Measurements from ENCODE around the gene ADAMTSL1.

Gene ADAMTSL1

DNA sequence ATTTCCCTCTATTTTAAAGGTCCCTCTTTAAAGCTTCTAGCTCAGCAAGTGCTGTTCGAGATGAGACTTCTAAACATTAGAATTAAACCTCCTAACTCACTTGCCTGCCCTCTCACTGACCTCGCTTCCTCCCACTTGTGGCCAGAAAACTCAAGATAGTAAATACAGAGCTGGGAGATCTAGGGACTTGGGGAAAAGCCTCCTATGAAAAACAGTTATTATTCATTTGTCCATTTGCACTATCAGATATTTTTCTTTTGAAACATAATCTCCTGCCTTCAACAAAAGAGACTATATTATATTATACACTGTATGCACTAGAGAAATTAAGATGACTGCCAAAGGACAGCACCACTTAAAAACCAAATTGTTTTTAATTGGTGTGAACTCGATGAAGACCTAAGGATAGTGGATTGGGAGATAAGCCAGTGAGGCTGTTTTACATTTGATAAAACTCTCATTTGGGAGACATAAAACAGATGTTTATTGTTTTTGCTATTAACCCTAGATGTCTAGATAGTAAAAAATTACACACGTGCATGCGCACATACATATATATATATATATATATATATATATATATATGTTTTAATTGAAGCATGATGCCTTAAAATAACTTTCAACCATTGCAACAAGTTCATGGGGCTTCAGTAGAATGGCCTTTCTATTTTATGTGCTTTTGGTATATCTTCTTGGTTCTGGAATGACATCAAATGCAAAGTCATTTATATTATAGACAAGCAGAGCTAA is 229.4 kb downstream of the ADAMTSL1 start:
- no peak for DNase-seq

DNA sequence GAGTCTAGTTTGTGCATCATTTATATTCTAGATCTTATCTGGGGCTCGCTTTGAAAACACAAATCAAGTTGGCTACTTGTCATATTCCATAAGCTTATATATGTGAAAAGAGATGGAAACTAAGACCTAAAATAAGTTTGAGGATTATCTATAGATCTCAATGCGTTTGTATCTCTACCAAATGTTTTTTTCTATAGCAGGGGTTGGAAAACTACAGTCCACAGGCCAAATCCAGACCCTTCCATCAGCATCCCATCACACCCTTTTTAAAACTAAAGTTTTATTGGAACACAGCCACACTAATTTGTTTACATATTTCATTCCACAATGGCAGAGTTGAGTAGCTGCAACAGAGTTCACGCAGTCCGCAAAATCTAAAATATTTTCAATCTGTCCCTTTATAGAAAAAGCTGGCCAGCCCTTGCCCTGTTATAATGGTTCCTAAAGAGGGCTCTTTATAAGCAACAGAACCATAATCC is 230.0 kb downstream of the ADAMTSL1 start:
- no peak for DNase-seq

- no peak for DNase-seq
These were observed 231.9 kb downstream of the ADAMTSL1 start for GRCh38 chr9:18705796-18706392.

DNA sequence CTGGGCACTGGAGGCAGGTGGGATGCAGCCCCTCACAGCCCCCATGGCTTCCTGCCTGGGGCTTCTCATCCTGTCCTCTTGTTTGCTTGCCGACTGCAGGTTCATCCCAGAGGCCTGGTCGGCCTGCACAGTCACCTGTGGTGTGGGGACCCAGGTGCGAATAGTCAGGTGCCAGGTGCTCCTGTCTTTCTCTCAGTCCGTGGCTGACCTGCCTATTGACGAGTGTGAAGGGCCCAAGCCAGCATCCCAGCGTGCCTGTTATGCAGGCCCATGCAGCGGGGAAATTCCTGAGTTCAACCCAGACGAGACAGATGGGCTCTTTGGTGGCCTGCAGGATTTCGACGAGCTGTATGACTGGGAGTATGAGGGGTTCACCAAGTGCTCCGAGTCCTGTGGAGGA is 232.7 kb downstream of the ADAMTSL1 start:
- no peak for DNase-seq

DNA sequence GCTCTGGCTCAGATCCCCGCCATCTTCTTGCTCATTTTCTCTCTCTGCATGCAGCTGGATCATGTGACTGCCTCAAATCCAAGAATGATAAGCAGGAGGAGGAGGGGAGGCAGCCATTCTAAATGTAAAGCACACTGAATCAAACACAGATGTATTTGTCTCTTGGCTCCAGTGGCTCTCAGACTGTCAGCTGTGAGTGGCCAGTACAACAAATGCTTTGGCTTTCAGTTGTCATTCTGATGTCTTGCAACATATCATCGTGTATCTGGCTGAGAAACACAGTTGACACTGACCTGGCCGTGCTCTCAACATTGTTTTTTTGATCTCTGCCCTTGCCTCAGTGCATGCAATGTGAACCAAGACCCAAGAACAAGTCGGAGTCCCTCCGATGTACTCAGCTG is 233.1 kb downstream of the ADAMTSL1 start:
- peak in 2 of 14 donors; percentile 4 to 10 for DNase-seq

DNA sequence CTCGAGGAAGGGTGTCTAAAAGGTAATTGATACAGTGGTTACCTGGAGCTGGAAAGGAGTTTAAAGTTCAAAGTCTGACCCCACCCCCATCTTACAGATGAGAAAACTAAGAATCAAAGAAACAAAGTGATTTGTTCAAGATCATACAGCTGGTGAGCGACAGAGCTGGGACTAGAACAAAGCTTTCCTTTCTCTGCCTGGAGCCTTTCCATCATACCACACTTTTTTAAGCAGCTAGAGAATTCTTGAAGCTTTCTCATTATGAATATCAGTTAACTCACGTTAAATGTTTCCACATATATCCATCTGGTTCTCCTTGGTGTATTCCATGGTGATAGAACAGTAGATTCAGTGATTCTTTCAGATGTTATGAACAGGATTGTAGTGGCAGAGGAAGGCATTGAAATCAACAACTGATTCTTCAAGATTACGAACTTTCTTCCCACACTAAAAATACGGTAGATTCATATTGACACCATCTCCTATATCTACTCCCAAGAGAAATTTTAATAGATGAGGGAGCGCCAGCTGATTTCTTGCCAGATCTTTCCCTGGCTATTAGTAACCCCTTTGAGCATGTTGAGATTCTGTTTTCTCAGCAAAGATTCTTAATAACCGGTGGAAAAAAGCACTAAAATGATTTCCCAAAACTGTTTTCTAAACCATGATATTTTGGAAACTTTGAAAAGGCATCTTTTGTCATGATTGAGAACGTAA is 233.7 kb downstream of the ADAMTSL1 start:
- DNase-seq: no peak

DNA sequence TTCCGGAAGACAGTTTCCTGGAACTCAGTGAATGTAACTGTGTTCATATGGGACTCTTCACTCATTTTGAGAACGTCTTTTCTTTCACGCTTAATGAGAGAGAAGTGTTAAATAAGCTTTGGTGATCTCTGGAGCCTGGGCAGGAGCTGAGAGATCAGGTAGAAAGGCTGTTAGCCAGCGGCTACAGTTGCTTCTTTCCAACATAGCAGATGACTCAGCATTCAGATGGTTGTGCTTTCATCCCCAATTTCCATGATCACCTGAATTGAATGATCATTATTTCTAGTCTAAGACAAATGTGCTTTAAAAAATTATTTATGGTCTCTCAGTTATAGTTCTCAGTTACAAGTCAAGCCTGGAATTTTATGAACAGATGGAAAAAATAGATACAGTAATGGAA is 234.5 kb downstream of the ADAMTSL1 start:
- no peak for DNase-seq

DNA sequence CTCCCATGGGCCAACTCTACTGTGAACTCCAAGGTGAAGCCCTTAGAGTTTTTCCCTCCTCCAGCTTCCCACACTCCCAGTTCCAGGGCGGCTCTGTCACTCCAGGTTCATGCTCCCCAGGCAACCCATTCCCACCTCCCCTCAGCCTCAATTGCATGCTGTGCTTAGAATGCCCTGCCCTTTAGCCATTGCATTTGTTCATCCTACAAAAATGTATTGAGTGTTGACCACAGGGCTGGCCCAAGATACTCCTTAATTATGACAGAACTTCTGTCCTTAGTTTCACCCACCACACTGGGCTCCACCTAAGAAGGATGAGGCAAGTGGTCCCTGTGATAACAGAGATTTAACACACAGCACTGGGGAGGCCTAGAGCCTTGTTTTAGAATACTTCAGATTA is 236.1 kb downstream of the ADAMTSL1 start:
- DNase-seq: no peak

DNA sequence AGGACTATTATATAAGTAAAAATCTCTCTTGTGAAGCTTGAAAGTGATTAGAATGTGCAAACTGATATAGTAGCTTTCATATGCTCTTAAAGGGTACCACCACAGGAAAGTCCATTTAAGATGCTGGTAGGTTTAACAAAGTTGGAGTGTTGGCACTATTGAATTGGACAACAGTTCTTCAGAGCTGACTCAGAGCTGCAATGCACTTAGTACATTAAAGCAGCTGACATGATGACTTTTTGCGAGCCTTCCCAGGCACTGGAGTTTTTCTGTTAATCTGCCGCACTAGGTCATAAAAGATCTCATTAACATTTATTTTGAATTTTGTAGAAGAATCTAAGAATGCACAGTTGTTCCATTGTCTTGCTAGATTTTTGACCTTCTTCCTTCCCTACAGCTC is 243.8 kb downstream of the ADAMTSL1 start:
- no peak for DNase-seq

DNA sequence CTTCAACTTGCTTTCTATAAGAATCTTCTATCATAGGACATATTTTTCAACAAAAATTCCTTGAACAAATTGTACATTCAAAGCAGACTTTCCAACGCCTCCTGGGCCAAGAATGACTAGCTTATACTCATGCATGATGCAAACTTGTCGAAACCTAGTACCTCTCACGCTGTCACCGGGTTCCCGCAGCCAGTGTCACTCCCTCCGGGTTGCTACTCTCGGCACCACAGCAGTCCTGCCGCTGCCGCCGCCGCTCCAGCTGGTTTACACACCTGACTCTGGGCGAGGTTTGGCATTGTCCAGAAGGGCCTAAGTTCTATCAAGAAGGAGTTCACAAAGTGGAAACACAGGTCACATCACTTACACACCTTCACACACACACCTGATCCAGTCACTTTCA is 244.4 kb downstream of the ADAMTSL1 start:
- DNase-seq: no peak

DNA sequence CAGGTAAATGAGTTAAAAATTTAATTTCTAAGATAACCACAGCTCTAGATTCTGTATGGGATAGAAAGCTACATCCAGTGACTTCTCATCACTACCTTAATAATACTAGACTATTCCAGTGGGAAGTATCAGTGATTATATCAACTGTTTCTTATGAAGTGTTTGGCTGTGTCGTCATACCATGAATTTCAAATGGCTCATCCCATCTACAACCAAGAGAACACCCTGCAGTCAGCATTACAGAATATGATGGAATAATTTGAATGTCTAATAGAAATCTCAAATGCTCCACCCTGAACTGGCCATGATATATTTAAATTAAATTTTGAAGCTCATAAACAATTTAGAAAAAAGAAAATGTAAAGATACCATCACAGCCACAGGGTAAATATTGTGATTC is 245.0 kb downstream of the ADAMTSL1 start:
- DNase-seq: no peak

DNA sequence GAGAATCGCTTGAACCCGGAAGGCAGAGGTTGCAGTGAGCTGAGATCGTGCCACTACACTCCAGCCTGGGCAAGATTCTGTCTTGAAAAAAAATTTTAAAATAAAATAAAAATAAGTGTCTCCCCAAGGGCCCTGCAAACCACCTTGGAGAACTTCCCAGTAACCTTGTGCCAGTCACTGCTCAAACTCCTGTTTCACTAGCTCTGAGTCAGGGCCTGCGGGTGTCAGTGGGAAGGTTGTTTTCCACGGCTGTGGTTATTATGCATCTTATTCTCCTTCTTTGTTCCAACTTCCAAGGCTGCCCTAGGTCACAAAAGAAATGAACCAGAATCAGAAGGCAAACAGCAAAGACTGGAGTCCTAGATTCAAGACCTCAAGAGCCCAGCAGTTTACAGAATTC is 246.7 kb downstream of the ADAMTSL1 start:
- no peak for DNase-seq

DNA sequence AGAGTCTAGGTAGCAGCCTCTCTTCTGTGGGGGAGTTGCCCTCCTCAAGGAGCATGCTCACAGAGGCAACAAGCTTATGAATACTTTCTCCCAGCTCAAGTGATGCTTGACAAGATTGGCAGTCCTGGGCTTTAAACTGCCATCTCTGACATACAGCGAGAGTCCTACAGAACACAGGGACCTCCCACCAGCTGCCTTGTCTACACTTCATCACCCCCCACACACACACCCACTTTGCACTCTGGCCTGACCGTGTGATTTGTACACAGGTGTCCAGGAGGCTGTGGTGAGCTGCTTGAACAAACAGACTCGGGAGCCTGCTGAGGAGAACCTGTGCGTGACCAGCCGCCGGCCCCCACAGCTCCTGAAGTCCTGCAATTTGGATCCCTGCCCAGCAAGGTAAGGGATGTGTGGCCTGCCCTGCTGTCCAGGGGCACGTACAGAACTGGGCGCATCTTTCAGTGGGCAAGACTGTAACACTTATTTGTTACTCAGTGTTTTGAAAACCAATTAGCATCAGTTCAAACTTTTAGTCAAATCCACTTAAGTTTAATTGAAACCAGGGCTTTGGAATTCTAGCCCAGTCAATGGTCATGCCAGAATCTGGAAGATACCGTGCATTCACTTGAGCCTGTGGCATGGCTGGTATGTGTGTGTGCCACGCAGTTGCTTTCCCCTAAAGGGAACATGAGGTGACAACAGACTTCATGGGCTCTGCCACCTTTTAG is 247.5 kb downstream of the ADAMTSL1 start:
- no peak for DNase-seq

- DNase-seq: no peak
These were observed 248.0 kb downstream of the ADAMTSL1 start for GRCh38 chr9:18721995-18722310.

DNA sequence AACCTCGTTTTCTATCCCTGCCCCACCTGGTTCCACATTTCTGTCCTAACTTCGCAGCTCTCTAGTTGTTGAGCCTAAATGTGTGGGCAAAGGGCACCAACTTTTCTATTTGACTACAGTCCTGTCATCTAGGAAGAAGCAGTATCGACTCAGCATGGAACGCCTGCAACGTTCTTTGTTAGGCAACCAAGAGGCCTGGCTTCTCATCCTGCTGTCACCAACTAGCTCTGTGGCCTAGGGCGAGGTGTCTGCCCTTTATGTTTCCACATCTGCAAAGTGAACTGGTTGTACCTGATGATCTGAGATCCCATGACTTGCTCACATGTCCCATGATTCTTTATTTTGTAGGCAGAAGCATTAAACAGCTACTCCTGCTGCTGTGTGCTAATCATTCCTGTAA is 248.9 kb downstream of the ADAMTSL1 start:
- DNase-seq: no peak

DNA sequence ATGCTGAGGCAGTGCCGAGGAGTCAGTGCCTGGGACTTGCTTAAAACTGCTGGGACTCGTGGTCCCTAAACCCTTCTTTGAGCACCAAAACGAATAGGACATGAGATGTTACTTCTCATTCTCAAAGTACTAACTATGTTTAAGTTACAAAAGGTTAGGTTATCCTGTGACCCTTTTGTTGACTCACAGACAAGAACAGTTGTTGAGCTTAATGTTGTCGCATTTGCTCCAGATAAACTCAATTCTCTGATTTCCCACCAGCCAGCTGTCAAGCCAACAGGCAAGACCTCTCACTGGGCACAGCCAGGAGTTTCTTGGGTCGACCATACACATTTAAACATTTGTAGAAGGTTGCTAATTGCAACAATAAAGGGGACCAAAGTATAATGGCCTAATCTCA is 249.4 kb downstream of the ADAMTSL1 start:
- no peak for DNase-seq

DNA sequence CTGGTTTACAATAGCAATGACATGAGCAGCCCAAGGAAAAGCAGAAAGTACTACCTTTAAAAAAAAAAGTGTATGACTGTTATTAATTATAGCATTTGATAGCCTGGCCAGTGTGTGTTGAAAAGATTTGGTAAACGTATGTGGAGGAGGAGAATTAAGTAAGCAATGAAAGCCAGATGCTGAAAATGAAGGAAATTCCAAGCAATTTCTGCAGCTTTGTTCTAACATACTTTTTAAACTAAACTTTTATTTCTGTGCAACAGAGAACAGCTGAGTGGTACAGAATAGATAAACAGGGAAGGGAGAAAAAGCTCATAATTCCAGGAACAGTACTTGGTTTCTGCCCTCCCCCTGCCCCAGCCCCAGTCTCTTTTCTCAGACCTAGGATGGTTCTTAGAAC is 252.6 kb downstream of the ADAMTSL1 start:
- no peak for DNase-seq

DNA sequence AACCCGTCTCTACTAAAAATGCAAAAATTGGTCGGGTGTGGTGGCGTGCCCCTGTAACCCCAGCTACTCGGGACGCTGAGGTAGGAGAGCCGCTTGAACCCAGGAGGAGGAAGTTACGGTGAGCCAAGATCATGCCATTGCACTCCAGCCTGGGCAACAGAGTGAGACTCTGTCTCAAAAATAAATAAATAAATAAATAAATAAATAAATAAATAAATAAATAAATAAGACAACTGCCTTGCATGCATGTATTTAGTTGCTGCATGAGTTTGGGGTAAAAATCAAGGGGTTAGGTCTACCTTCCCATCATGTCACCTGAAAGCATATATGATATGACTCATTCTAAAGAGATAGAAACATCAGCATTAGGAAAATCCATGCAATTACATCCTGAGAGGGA is 254.0 kb downstream of the ADAMTSL1 start:
- no peak for DNase-seq

GRCh38 chr9:18728642-18729041 is 254.7 kb downstream of the ADAMTSL1 start:
- no peak for DNase-seq

GRCh38 chr9:18730241-18730640 is 256.3 kb downstream of the ADAMTSL1 start:
- no peak for DNase-seq

DNA sequence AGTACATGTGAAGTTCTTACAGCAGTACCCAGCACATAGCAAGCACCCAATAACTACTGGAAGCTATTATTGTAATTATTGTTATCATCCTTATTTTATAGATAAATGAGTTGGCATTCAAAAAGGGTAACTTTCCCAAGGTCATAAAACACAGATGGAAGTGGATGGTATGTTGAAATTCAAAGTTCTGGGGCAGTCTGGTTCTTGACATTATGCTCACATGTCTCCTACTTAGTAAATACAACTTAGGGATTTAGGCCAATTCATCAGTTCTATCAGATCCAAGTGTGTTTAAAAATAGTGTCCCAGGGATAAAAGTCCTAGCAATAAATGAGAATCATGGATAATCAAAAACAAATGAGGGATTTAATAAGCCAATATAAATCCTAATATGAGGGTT is 265.2 kb downstream of the ADAMTSL1 start:
- DNase-seq: no peak

DNA sequence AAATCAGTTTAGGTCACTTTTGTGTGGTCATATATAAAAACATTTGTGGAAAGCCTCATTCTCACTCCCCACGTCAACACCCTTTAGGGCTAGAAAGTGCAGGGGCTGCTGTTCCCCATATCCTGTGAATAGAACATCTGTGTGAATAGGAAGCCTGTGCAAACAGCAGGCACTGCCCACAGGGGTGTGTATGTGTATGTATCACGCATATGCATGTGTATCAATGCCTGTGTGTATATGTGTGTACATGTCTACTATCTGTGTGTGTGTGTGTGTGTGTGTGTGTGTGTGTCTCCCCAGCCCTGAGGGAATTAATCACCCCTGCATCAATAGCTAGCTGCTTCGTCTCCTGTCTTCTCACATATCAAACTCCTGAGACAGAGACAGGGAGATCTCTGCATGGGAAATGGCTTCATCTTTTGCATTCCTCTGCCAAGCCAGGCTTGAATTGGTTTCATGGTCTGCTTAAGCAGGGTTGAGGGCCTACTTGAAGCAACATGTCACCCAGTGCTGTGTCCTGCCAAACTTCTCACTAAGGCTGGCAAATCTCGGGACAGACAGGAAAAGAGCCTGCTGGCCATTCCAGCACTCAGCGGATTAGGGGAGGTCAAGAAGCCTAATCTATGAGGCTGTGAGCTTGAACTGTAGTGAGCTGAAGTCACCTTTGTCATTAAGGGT is 265.8 kb downstream of the ADAMTSL1 start:
- no peak for DNase-seq

DNA sequence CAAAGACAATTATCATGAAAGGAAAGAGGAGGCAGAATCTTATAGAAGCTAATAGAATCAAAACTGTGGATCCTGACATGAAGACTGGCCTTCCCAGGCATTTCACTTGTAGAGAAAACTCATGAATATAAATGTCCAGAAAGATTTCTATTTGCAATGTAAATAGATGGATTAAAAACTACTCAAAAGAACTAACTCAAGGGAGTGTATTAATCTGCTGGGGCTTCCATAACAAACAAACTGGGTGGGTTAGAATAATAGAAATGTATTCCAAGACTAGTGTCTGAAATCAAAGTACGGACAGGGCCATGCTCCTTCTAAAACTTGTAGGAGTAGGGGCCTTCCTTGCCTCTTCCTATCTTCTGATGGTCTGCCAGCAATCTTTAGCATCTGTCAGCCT is 267.4 kb downstream of the ADAMTSL1 start:
- DNase-seq: no peak
